Measurements from ENCODE around the gene MARCHF6.
"Not testable (repeated sequence)": the region's sequence is repeated elsewhere in the genome, so short reads cannot be mapped to it uniquely, and the experiment has no call there.

The MARCHF6 gene

GRCh38 chr5:10352430-10353240, 860 bp upstream of the MARCHF6 start:
- DNase-seq = no peak

GRCh38 chr5:10354048-10354872, 765 bp downstream of the MARCHF6 start:
- DNase-seq = peak; percentile 46 to 55

- peak; percentile 22 to 63 for DNase-seq
Measured at GRCh38 chr5:10355071-10355889, 1.8 kb downstream of the MARCHF6 start.

- DNase-seq = no peak
Measured at GRCh38 chr5:10358999-10359398, 5.5 kb downstream of the MARCHF6 start.

- no peak for DNase-seq
Measured at GRCh38 chr5:10360686-10361085, 7.2 kb downstream of the MARCHF6 start.

- no peak for DNase-seq
Measured at GRCh38 chr5:10363519-10364185, 10.2 kb downstream of the MARCHF6 start.

GRCh38 chr5:10364186-10364689, 10.7 kb downstream of the MARCHF6 start:
- DNase-seq = peak in 1 of 2 donors; percentile 39

GRCh38 chr5:10365782-10366181, 12.3 kb downstream of the MARCHF6 start:
- no peak for DNase-seq

GRCh38 chr5:10366310-10367272, 13.1 kb downstream of the MARCHF6 start:
- no peak for DNase-seq

- no peak for DNase-seq
Measured at GRCh38 chr5:10367579-10367978, 14.1 kb downstream of the MARCHF6 start.

- no peak for DNase-seq
Measured at GRCh38 chr5:10370931-10371330, 17.4 kb downstream of the MARCHF6 start.

- not testable (repeated sequence) for DNase-seq
Measured at GRCh38 chr5:10371369-10371768, 17.9 kb downstream of the MARCHF6 start.

GRCh38 chr5:10372726-10373709, 19.5 kb downstream of the MARCHF6 start:
- no peak for DNase-seq

GRCh38 chr5:10374046-10375022, 20.8 kb downstream of the MARCHF6 start:
- no peak for DNase-seq

GRCh38 chr5:10375146-10375545, 21.7 kb downstream of the MARCHF6 start:
- DNase-seq = not testable (repeated sequence)

- DNase-seq = no peak
Measured at GRCh38 chr5:10376544-10376943, 23.0 kb downstream of the MARCHF6 start.

GRCh38 chr5:10377081-10377480, 23.6 kb downstream of the MARCHF6 start:
- peak in 1 of 2 donors; percentile 24 for DNase-seq

GRCh38 chr5:10381803-10382202, 28.3 kb downstream of the MARCHF6 start:
- DNase-seq = no peak
